Spleen (tissue), 7 donors: ENCODE measurements around the gene ATP6V0A4.

ENCODE experiments used
- POLR2A ChIP-seq, 3 donors: fragments of 450-650 bp; IDR thresholded peaks; one replicate each; pipeline ENCODE4 v1.5.1; 2017; ENCODE audit warnings: antibody characterized with exemption in 3 of 3, mild to moderate bottlenecking in 1 of 3
- POLR2AphosphoS5 ChIP-seq, 3 donors: sonication (generic); formaldehyde crosslinking; IDR thresholded peaks; one replicate each; pipeline ENCODE4 v1.5.1; 2017; ENCODE audit warnings: antibody characterized with exemption in 3 of 3
- TF ChIP-seq, protein P1 (sequence below), 11 experiments: fragments of 200-600 bp in 7 of 11; fragments of 450-650 bp in 4 of 11; sonication (generic) in 4 of 11; IDR thresholded peaks in 8 of 11; conservative IDR thresholded peaks in 3 of 11; 1 replicate in 7 of 11; 2 replicates in 4 of 11; pipeline versions ENCODE4 v1.4.0 to v1.8.0; 2016 to 2021; ENCODE audit warnings: antibody characterized with exemption in 11 of 11, inconsistent platforms in 4 of 11, mild to moderate bottlenecking in 1 of 11
- donor health status: DM: no; HTN: no; CAD: no; lungs with moderate emphysema.
- donor health status: DM: no; HTN: no; CAD: no.
- donor health status: DM: no; HTN: no; CAD: no.

DNA sequence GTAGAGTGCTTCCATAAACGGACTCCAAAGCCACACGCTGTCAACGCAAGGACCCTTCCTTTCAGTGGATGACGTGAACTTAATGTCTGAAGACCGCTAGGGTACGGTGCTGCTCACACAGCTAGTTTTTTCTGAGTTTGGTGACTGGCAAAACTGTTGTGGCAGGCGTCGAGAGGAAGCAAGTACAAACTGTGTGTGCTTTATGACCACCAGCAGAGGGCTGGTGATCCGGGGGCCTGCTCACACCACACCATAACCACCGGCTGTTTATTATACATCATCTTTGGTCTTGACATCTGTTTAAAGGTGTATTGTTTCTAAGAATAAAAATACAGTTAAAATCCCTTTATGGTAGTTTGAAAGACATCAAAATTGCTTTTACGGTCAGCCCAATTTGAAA, 37.1 kb upstream of the ATP6V0A4 start:
- TF ChIP-seq, protein P1, sequence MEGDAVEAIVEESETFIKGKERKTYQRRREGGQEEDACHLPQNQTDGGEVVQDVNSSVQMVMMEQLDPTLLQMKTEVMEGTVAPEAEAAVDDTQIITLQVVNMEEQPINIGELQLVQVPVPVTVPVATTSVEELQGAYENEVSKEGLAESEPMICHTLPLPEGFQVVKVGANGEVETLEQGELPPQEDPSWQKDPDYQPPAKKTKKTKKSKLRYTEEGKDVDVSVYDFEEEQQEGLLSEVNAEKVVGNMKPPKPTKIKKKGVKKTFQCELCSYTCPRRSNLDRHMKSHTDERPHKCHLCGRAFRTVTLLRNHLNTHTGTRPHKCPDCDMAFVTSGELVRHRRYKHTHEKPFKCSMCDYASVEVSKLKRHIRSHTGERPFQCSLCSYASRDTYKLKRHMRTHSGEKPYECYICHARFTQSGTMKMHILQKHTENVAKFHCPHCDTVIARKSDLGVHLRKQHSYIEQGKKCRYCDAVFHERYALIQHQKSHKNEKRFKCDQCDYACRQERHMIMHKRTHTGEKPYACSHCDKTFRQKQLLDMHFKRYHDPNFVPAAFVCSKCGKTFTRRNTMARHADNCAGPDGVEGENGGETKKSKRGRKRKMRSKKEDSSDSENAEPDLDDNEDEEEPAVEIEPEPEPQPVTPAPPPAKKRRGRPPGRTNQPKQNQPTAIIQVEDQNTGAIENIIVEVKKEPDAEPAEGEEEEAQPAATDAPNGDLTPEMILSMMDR (IDR thresholded peaks at IDR 0.05 in 8 of 11, conservative IDR thresholded peaks at IDR 0.05 in 3 of 11), result no peak
- no peak for TF ChIP-seq POLR2A (IDR thresholded peaks at IDR 0.05)
- no peak for TF ChIP-seq POLR2AphosphoS5 (IDR thresholded peaks at IDR 0.05)
